ENCODE measurements around the gene REX1BD. TPM values are rescaled to one million over a fixed set of nuclear protein-coding genes. Genes with fewer than 3 reads are reported as not detected.

Gene REX1BD
- polyA plus RNA-seq, 4 donors: 19.2 to 47.3 (median 24.8) TPM

Other genes with a start within 250 kb of the REX1BD start
- gene PGPEP1, start 248.2 kb upstream of the REX1BD start, polyA plus RNA-seq (ENCODE audit: insufficient read length in 4 of 4): 10 to 100 TPM; 22.2 to 27.7 (median 25.7) TPM
- 10 to 100 TPM in 1 of 4 donors, 1 to 10 TPM in 3; 2.8 to 15.0 (median 6.6) TPM for gene GDF15, start 202.6 kb upstream of the REX1BD start, polyA plus RNA-seq (ENCODE audit: insufficient read length in 4 of 4)
- 1 to 10 TPM; 1.0 to 1.3 (median 1.2) TPM for gene LRRC25, start 191.2 kb upstream of the REX1BD start, polyA plus RNA-seq (ENCODE audit: insufficient read length in 4 of 4)
- gene SSBP4, start 169.4 kb upstream of the REX1BD start, polyA plus RNA-seq (ENCODE audit: insufficient read length in 4 of 4): 100 to 1,000 TPM in 1 of 4 donors, 10 to 100 TPM in 3; 69.6 to 124 (median 75.4) TPM
- 100 to 1,000 TPM in 3 of 4 donors, 10 to 100 TPM in 1; 99.2 to 156 (median 106) TPM for gene ISYNA1, start 150.7 kb upstream of the REX1BD start, polyA plus RNA-seq (ENCODE audit: insufficient read length in 4 of 4)
- 10 to 100 TPM in 1 of 4 donors, 1 to 10 TPM in 3; 9.3 to 11.6 (median 9.3) TPM for gene ELL, start 66.7 kb upstream of the REX1BD start, polyA plus RNA-seq (ENCODE audit: insufficient read length in 4 of 4)
- 100 to 1,000 TPM; 143 to 225 (median 150) TPM for gene FKBP8, start 45.2 kb upstream of the REX1BD start, polyA plus RNA-seq (ENCODE audit: insufficient read length in 4 of 4)
- gene KXD1, start 30.9 kb upstream of the REX1BD start, polyA plus RNA-seq (ENCODE audit: insufficient read length in 4 of 4): 10 to 100 TPM; 54.1 to 61.4 (median 59.7) TPM
- gene UBA52, start 16.9 kb upstream of the REX1BD start, polyA plus RNA-seq (ENCODE audit: insufficient read length in 4 of 4): 100 to 1,000 TPM; 682 to 931 (median 738) TPM
- gene CRLF1, start 18.0 kb downstream of the REX1BD start, polyA plus RNA-seq (ENCODE audit: insufficient read length in 4 of 4): 1 to 10 TPM; 3.5 to 5.3 (median 4.2) TPM
- 1 to 10 TPM; 1.6 to 3.8 (median 3.3) TPM for gene TMEM59L, start 24.1 kb downstream of the REX1BD start, polyA plus RNA-seq (ENCODE audit: insufficient read length in 4 of 4)
- 1 to 10 TPM; 6.7 to 8.8 (median 7.1) TPM for gene KLHL26, start 48.2 kb downstream of the REX1BD start, polyA plus RNA-seq (ENCODE audit: insufficient read length in 4 of 4)
- gene CRTC1, start 94.9 kb downstream of the REX1BD start, polyA plus RNA-seq (ENCODE audit: insufficient read length in 4 of 4): 10 to 100 TPM; 16.6 to 23.1 (median 18.9) TPM
- gene COMP, start 202.5 kb downstream of the REX1BD start, polyA plus RNA-seq (ENCODE audit: insufficient read length in 4 of 4): under 1 TPM; 0.07 to 0.21 (median 0.11) TPM
- 10 to 100 TPM; 50.6 to 70.8 (median 52.5) TPM for gene UPF1, start 243.2 kb downstream of the REX1BD start, polyA plus RNA-seq (ENCODE audit: insufficient read length in 4 of 4)

Measured in right renal pelvis (tissue), 4 donors.